Ectodermal cell (in vitro differentiated cells): Measurements from ENCODE around the gene CNTN1.

Experiments
- H3K27ac ChIP-seq: 2 replicates; pipeline ENCODE4 v1.7.0; 2013; ENCODE audit warnings: mild to moderate bottlenecking, low read depth, low read length; ENCODE audit not compliant: insufficient read depth, poor library complexity, severe bottlenecking
- H3K27me3 ChIP-seq: 2 replicates; pipeline ENCODE4 v1.7.0; 2013; ENCODE audit warnings: mild to moderate bottlenecking, low read length; ENCODE audit not compliant: insufficient read depth, control insufficient read depth, poor library complexity, severe bottlenecking
- H3K36me3 ChIP-seq: one replicate; pipeline ENCODE4 v1.7.0; 2013; ENCODE audit warnings: low read length; ENCODE audit not compliant: control insufficient read depth, insufficient read depth
- H3K4me1 ChIP-seq: one replicate; pipeline ENCODE4 v1.7.0; 2013; ENCODE audit warnings: low read length; ENCODE audit not compliant: control insufficient read depth, insufficient read depth
- H3K4me3 ChIP-seq: 2 replicates; pipeline ENCODE4 v1.7.0; 2013; ENCODE audit warnings: low read depth, low read length, control low read depth; ENCODE audit not compliant: insufficient read depth
- H3K9me3 ChIP-seq: 2 replicates; pipeline ENCODE4 v1.7.0; 2013; ENCODE audit warnings: mild to moderate bottlenecking, low read length, moderate library complexity; ENCODE audit not compliant: control insufficient read depth
- WGBS, 2 experiments: methylation state at CpG; one replicate each; pipeline ENCODE4 v1.1.7; 2013; ENCODE audit warnings: missing lambda C conversion rate in 2 of 2; 5-methylcytosine and 5-hydroxymethylcytosine counted together

The CNTN1 gene

GRCh38 chr12:40999210-40999609, 307.0 kb downstream of the CNTN1 start:
- no CpG with 5 or more reads among the region's 1 CpG for WGBS, 2 experiments
- H3K9me3 ChIP-seq = no peaks in the 10 kb centered on the region
- no peaks in the 10 kb centered on the region for H3K36me3 ChIP-seq
- H3K27ac ChIP-seq = no peak overlapping the region
- H3K27me3 ChIP-seq = no peaks in the 10 kb centered on the region
- H3K4me1 ChIP-seq = no peaks in the 10 kb centered on the region
- H3K4me3 ChIP-seq = no peak overlapping the region

GRCh38 chr12:41008472-41008871, 316.2 kb downstream of the CNTN1 start:
- 77 to 100% methylated on average over 1 of the region's 1 CpG for WGBS, 2 experiments
- Histone ChIP-seq H3K36me3 (no peaks in the 10 kb centered on the region), H3K27me3 (no peaks in the 10 kb centered on the region), H3K9me3 (peaks cover 11% of the 10 kb centered on the region), H3K4me3 (no peak overlapping the region), H3K27ac (no peak overlapping the region), H3K4me1 (no peaks in the 10 kb centered on the region)

- no peaks in the 10 kb centered on the region for H3K27me3 ChIP-seq
- peaks cover 7% of the 10 kb centered on the region for H3K9me3 ChIP-seq
- H3K27ac ChIP-seq = no peak overlapping the region
- H3K4me1 ChIP-seq = no peaks in the 10 kb centered on the region
- 92 to 100% methylated on average over 1 of the region's 1 CpG for WGBS, 2 experiments
- H3K36me3 ChIP-seq = no peaks in the 10 kb centered on the region
- no peak overlapping the region for H3K4me3 ChIP-seq
Measured at GRCh38 chr12:41011939-41012338, 319.7 kb downstream of the CNTN1 start.

- no peaks in the 10 kb centered on the region for H3K36me3 ChIP-seq
- no peaks in the 10 kb centered on the region for H3K4me1 ChIP-seq
- no peak overlapping the region for H3K27ac ChIP-seq
- no peaks in the 10 kb centered on the region for H3K9me3 ChIP-seq
- no peaks in the 10 kb centered on the region for H3K27me3 ChIP-seq
- WGBS, 2 experiments = 100% methylated on average over 1 of the region's 1 CpG; no CpG with 5 or more reads in 1 of the 2 experiments
- no peak overlapping the region for H3K4me3 ChIP-seq
Measured at GRCh38 chr12:41013881-41014642, 321.8 kb downstream of the CNTN1 start.

GRCh38 chr12:41014643-41015020, 322.4 kb downstream of the CNTN1 start:
- no peaks in the 10 kb centered on the region for H3K36me3 ChIP-seq
- H3K4me1 ChIP-seq = no peaks in the 10 kb centered on the region
- whole genome bisulfite sequencing, 2 experiments = 94 to 100% methylated on average over 1 of the region's 1 CpG
- H3K27me3 ChIP-seq = no peaks in the 10 kb centered on the region
- no peak overlapping the region for H3K4me3 ChIP-seq
- no peaks in the 10 kb centered on the region for H3K9me3 ChIP-seq
- H3K27ac ChIP-seq = no peak overlapping the region

GRCh38 chr12:41018010-41018409, 325.8 kb downstream of the CNTN1 start:
- 85 to 90% methylated on average over 3 of the region's 5 CpGs for WGBS, 2 experiments
- Histone ChIP-seq H3K27me3 (no peaks in the 10 kb centered on the region), H3K36me3 (no peaks in the 10 kb centered on the region), H3K9me3 (no peaks in the 10 kb centered on the region), H3K4me1 (no peaks in the 10 kb centered on the region), H3K27ac (no peak overlapping the region), H3K4me3 (no peak overlapping the region)

GRCh38 chr12:41019461-41019860, 327.2 kb downstream of the CNTN1 start:
- Histone ChIP-seq H3K36me3 (no peaks in the 10 kb centered on the region), H3K4me3 (no peak overlapping the region), H3K9me3 (no peaks in the 10 kb centered on the region), H3K27ac (no peak overlapping the region), H3K27me3 (no peaks in the 10 kb centered on the region), H3K4me1 (no peaks in the 10 kb centered on the region)

GRCh38 chr12:41023836-41024235, 331.6 kb downstream of the CNTN1 start:
- Histone ChIP-seq H3K9me3 (no peaks in the 10 kb centered on the region), H3K36me3 (no peaks in the 10 kb centered on the region), H3K27me3 (no peaks in the 10 kb centered on the region), H3K4me3 (no peak overlapping the region), H3K27ac (no peak overlapping the region), H3K4me1 (no peaks in the 10 kb centered on the region)
- WGBS, 2 experiments = 73 to 79% methylated on average over 1 of the region's 1 CpG

- H3K36me3 ChIP-seq = no peaks in the 10 kb centered on the region
- H3K9me3 ChIP-seq = no peaks in the 10 kb centered on the region
- WGBS, 2 experiments = 90% methylated on average over 1 of the region's 1 CpG; no CpG with 5 or more reads in 1 of the 2 experiments
- no peak overlapping the region for H3K27ac ChIP-seq
- H3K27me3 ChIP-seq = no peaks in the 10 kb centered on the region
- H3K4me3 ChIP-seq = no peak overlapping the region
- no peaks in the 10 kb centered on the region for H3K4me1 ChIP-seq
Measured at GRCh38 chr12:41026151-41026550, 333.9 kb downstream of the CNTN1 start.

GRCh38 chr12:41032386-41032785, 340.1 kb downstream of the CNTN1 start:
- Histone ChIP-seq H3K27ac (no peak overlapping the region), H3K36me3 (no peaks in the 10 kb centered on the region), H3K9me3 (no peaks in the 10 kb centered on the region), H3K4me3 (no peak overlapping the region), H3K27me3 (no peaks in the 10 kb centered on the region), H3K4me1 (no peaks in the 10 kb centered on the region)

- H3K27ac ChIP-seq = no peak overlapping the region
- no peaks in the 10 kb centered on the region for H3K9me3 ChIP-seq
- no peaks in the 10 kb centered on the region for H3K27me3 ChIP-seq
- H3K36me3 ChIP-seq = no peaks in the 10 kb centered on the region
- no peak overlapping the region for H3K4me3 ChIP-seq
- H3K4me1 ChIP-seq = no peaks in the 10 kb centered on the region
- 95 to 97% methylated on average over 1 of the region's 1 CpG for WGBS, 2 experiments
Measured at GRCh38 chr12:41034686-41035085, 342.4 kb downstream of the CNTN1 start.
